ENCODE results near the gene TES. TPM values are rescaled to one million over a fixed set of nuclear protein-coding genes. Genes with fewer than 3 reads are reported as not detected.

TES gene
- total RNA-seq, 1 donor from 2014 or later = 63.4 TPM

DNA sequence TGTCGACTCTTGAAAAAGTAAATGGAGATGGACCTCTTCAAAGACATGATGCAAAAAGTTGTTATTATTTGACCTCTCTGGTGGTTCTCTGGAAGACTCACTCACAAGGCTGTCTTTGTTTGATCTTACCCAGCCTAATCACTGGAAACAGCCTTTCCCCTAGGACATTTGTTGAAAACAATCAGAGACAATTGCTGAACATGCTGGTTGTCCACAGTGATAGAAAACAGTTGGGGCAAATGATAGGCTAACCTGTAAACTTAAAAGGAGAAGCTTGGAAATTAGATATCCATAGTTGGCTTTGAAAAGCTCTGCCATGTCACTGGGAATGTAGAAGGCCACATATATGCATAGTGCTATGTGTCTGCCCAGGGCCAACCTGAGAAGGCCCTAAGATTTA lies 22.9 kb upstream of the TES start:
- no peaks in the 10 kb centered on the region for H3K9me3 Mint-ChIP-seq (ENCODE audit: unreplicated experiment)
- TF ChIP-seq CTCF (IDR thresholded peaks at IDR 0.05; ENCODE audit: unreplicated experiment) = no peak
- no peak for DNase-seq (ENCODE audit: low spot score)
- H3K4me1 Mint-ChIP-seq (ENCODE audit: unreplicated experiment) = no peaks in the 10 kb centered on the region
- H3K4me3 Mint-ChIP-seq (ENCODE audit: unreplicated experiment) = no peak overlapping the region
- H3K36me3 Mint-ChIP-seq (ENCODE audit: low read depth, unreplicated experiment) = no peaks in the 10 kb centered on the region
- no peak overlapping the region for H3K27ac Mint-ChIP-seq (ENCODE audit: unreplicated experiment)
- no peaks in the 10 kb centered on the region for H3K27me3 Mint-ChIP-seq (ENCODE audit: unreplicated experiment)

DNA sequence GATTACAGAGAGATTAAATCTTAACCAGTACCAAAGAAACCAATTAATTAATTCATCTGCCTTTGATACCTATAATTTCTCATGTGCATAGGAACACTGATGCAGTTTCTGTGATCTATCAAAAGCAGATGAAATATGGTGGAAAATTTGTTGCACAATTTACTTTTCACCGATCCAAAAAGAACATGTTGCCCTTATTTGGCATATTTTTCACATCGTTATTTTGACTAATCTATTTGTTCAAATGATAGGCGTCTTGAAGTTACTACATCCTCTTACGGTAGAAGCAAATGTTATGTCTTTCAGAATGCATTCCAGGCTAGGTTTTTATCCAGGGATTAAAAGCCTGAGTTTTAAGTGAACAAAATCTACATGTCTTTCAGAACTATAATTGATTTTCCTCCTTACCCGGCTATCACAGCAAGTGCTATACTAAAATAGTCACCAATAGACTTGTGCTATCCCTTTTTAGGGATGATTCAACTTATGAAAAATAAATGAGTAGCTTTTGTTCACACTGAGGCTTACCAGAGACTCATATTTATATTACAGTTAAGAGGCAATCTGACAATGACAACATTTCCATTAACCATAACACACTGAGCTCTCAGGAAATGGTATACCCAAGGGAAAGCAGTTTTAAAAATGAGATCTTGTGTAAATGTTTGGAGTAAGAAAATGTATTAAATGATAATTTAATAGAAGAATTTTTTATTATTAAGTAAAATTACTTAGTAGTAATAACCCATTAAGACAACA lies 16.8 kb upstream of the TES start:
- Mint-ChIP-seq H3K36me3 (ENCODE audit: low read depth, unreplicated experiment) (no peaks in the 10 kb centered on the region), H3K4me1 (ENCODE audit: unreplicated experiment) (no peaks in the 10 kb centered on the region), H3K9me3 (ENCODE audit: unreplicated experiment) (no peaks in the 10 kb centered on the region), H3K27ac (ENCODE audit: unreplicated experiment) (no peak overlapping the region), H3K27me3 (ENCODE audit: unreplicated experiment) (no peaks in the 10 kb centered on the region), H3K4me3 (ENCODE audit: unreplicated experiment) (no peak overlapping the region)
- no peak for DNase-seq (ENCODE audit: low spot score)
- no peak for TF ChIP-seq CTCF (IDR thresholded peaks at IDR 0.05; ENCODE audit: unreplicated experiment)

DNA sequence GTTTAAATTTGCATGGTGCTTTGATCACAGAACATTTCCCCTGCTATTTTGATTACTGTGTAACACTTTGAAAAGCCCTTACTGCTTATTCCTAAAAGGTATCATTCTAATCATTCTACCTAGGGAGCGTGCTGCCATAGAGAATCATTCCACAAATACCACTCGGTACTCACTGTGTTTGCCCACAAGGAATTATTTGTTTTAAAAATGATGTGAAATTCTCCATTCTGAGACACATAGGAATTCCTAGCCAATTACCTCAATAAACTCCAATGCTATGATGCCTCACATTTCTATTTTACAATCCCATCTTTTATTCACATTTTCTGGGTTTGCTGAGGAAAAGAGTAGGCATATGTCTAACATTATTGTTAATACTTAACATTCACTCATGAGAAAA lies 16.2 kb upstream of the TES start:
- Mint-ChIP-seq H3K27me3 (ENCODE audit: unreplicated experiment) (no peaks in the 10 kb centered on the region), H3K27ac (ENCODE audit: unreplicated experiment) (no peak overlapping the region), H3K4me1 (ENCODE audit: unreplicated experiment) (no peaks in the 10 kb centered on the region), H3K9me3 (ENCODE audit: unreplicated experiment) (no peaks in the 10 kb centered on the region), H3K36me3 (ENCODE audit: low read depth, unreplicated experiment) (no peaks in the 10 kb centered on the region), H3K4me3 (ENCODE audit: unreplicated experiment) (no peak overlapping the region)
- DNase-seq (ENCODE audit: low spot score) = no peak
- TF ChIP-seq CTCF (IDR thresholded peaks at IDR 0.05; ENCODE audit: unreplicated experiment) = no peak

DNA sequence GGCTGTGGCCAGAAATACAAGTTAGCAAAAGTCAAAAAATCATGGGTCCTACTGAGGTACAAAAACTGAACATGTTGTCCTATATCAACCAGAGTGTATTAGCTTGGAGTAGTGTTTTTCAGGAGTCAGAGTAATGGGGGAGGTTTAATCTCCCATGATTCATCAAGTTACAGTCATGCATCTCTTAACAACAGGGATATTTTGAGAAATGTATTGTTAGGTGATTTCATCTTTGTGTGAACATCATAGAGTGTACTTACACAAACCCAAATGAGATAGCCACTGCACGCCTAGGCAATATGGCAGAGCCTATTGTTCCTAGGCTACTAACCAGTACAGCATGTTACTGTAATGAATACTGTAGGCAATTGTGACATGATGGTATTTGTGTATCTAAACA lies 14.9 kb upstream of the TES start:
- Mint-ChIP-seq H3K9me3 (ENCODE audit: unreplicated experiment) (no peaks in the 10 kb centered on the region), H3K4me1 (ENCODE audit: unreplicated experiment) (no peaks in the 10 kb centered on the region), H3K27me3 (ENCODE audit: unreplicated experiment) (no peaks in the 10 kb centered on the region), H3K36me3 (ENCODE audit: low read depth, unreplicated experiment) (no peaks in the 10 kb centered on the region), H3K4me3 (ENCODE audit: unreplicated experiment) (no peak overlapping the region), H3K27ac (ENCODE audit: unreplicated experiment) (no peak overlapping the region)
- no peak for DNase-seq (ENCODE audit: low spot score)
- no peak for TF ChIP-seq CTCF (IDR thresholded peaks at IDR 0.05; ENCODE audit: unreplicated experiment)

- Mint-ChIP-seq H3K36me3 (ENCODE audit: low read depth, unreplicated experiment) (no peaks in the 10 kb centered on the region), H3K4me1 (ENCODE audit: unreplicated experiment) (no peaks in the 10 kb centered on the region), H3K9me3 (ENCODE audit: unreplicated experiment) (no peaks in the 10 kb centered on the region), H3K27me3 (ENCODE audit: unreplicated experiment) (no peaks in the 10 kb centered on the region), H3K27ac (ENCODE audit: unreplicated experiment) (no peak overlapping the region), H3K4me3 (ENCODE audit: unreplicated experiment) (no peak overlapping the region)
- TF ChIP-seq CTCF (IDR thresholded peaks at IDR 0.05; ENCODE audit: unreplicated experiment) = no peak
- no peak for DNase-seq (ENCODE audit: low spot score)
These were observed 13.4 kb upstream of the TES start for GRCh38 chr7:116196947-116197346.

All from endothelial cell (in vitro differentiated cells).